ENCODE results near the gene CAPN12. TPM values are rescaled to one million over a fixed set of nuclear protein-coding genes. Genes with fewer than 3 reads are reported as not detected.

CAPN12 gene
- polyA plus RNA-seq, 5 donors: 2.4 to 5.7 (median 3.6) TPM

GRCh38 chr19:38711726-38712153 lies 32.5 kb downstream of the CAPN12 start:
- DNase-seq: peak in 1 of 2 donors; percentile 28

- DNase-seq: no peak
These were observed 33.1 kb downstream of the CAPN12 start for GRCh38 chr19:38710928-38711725.

GRCh38 chr19:38710416-38710702 lies 33.9 kb downstream of the CAPN12 start:
- DNase-seq: no peak

GRCh38 chr19:38709671-38710415 lies 34.4 kb downstream of the CAPN12 start:
- no peak for DNase-seq

GRCh38 chr19:38709119-38709518 lies 35.2 kb downstream of the CAPN12 start:
- DNase-seq: no peak

- no peak for DNase-seq
These were observed 35.8 kb downstream of the CAPN12 start for GRCh38 chr19:38708413-38709024.

GRCh38 chr19:38707512-38708114 lies 36.7 kb downstream of the CAPN12 start:
- no peak for DNase-seq

- no peak for DNase-seq
These were observed 37.3 kb downstream of the CAPN12 start for GRCh38 chr19:38706792-38707511.

- DNase-seq: no peak
These were observed 38.9 kb downstream of the CAPN12 start for GRCh38 chr19:38705197-38706019.

- no peak for DNase-seq
These were observed 39.7 kb downstream of the CAPN12 start for GRCh38 chr19:38704488-38705026.

GRCh38 chr19:38703509-38703908 lies 40.8 kb downstream of the CAPN12 start:
- no peak for DNase-seq

GRCh38 chr19:38702278-38702677 lies 42.0 kb downstream of the CAPN12 start:
- DNase-seq: no peak

GRCh38 chr19:38701455-38702063 lies 42.7 kb downstream of the CAPN12 start:
- DNase-seq: peak in 1 of 2 donors; percentile 42

GRCh38 chr19:38700902-38701454 lies 43.3 kb downstream of the CAPN12 start:
- no peak for DNase-seq

GRCh38 chr19:38700350-38700901 lies 43.8 kb downstream of the CAPN12 start:
- DNase-seq: no peak

- DNase-seq: no peak
These were observed 44.5 kb downstream of the CAPN12 start for GRCh38 chr19:38699647-38700349.

GRCh38 chr19:38699027-38699346 lies 45.3 kb downstream of the CAPN12 start:
- DNase-seq: no peak

GRCh38 chr19:38698225-38699026 lies 45.8 kb downstream of the CAPN12 start:
- DNase-seq: no peak
